ENCODE data around the gene ATAT1. TPM values are rescaled to one million over a fixed set of nuclear protein-coding genes. Genes with fewer than 3 reads are reported as not detected.

The ATAT1 gene
- total RNA-seq, 1 experiment from 2014 or later = 6.1 TPM

DNA sequence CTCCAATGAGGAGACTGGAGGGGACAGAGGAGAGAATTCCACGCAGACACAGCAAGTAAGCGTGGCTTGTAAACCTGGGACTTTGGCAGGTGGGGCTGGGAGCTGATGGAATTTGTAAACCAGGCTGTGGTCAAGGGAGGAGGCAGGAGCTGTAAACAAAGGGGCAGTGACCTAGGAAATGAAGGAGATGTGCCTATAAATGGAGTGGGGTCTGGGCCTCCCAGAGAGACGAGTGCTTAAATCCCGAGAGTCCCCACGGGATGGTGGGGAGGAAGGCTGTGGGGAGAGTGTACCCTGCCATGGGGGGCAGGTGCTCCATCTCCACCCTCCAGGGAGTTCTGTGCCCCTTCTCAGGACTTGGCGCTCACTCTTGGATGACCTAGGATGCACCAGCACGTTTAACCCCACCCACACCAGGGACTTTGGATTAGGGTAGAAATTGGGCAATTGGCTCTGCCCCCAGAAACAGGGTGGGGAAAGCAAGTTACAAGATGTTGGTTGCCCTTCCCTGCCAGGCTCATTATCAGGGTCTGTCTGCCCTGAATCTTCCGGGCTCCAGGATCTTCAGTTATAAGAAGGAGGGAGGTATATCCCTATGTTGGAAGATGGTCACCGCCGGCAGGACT lies 50.1 kb downstream of the ATAT1 start:
- ATAC-seq (no peak), DNase-seq (no peak)
- H3K9me2 ChIP-seq (replicated peaks; ENCODE audit: low read length) = no peaks in the 10 kb centered on the region
- H3K9me3 ChIP-seq (ENCODE audit: low read length) = no peaks in the 10 kb centered on the region
- H3K9ac ChIP-seq (ENCODE audit: low read length) = no peak overlapping the region
- no peaks in the 10 kb centered on the region for H3F3A ChIP-seq (ENCODE audit: low read length, unreplicated experiment)
- ChIA-PET CTCF (no interaction called here), POLR2A (ENCODE audit: unreplicated experiment) (interaction anchor here (0.6 kb wide), 1 partner anchor 8 kb away, joined by 3 read pairs; no protein-coding TSS in a partner anchor)
- no peaks in the 10 kb centered on the region for H3K27me3 ChIP-seq (ENCODE audit: low read length)
- intact Hi-C loops (cut with micrococcal nuclease) = no loop called here
- H3K4me3 ChIP-seq (ENCODE audit: low read length) = no peak overlapping the region
- no TSS peak for BruUV-seq (replicated peaks)
- H3K79me2 ChIP-seq (ENCODE audit: low read length) = peaks cover 43% of the 10 kb centered on the region
- no peak for TF ChIP-seq EZH2phosphoT487 (IDR thresholded peaks at IDR 0.05; ENCODE audit: borderline replicate concordance, low read length)
- TF ChIP-seq EZH2 (IDR thresholded peaks at IDR 0.05; ENCODE audit: low read length, unreplicated experiment) = no peak
- TF ChIP-seq, protein P1, sequence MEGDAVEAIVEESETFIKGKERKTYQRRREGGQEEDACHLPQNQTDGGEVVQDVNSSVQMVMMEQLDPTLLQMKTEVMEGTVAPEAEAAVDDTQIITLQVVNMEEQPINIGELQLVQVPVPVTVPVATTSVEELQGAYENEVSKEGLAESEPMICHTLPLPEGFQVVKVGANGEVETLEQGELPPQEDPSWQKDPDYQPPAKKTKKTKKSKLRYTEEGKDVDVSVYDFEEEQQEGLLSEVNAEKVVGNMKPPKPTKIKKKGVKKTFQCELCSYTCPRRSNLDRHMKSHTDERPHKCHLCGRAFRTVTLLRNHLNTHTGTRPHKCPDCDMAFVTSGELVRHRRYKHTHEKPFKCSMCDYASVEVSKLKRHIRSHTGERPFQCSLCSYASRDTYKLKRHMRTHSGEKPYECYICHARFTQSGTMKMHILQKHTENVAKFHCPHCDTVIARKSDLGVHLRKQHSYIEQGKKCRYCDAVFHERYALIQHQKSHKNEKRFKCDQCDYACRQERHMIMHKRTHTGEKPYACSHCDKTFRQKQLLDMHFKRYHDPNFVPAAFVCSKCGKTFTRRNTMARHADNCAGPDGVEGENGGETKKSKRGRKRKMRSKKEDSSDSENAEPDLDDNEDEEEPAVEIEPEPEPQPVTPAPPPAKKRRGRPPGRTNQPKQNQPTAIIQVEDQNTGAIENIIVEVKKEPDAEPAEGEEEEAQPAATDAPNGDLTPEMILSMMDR (conservative IDR thresholded peaks at IDR 0.05; ENCODE audit: low read depth, low read length) = no peak
- no peaks in the 10 kb centered on the region for H4K20me1 ChIP-seq (ENCODE audit: low read length)
- peaks cover 24% of the 10 kb centered on the region for H3K4me1 ChIP-seq (ENCODE audit: insufficient read depth, low read length)
- H3K4me2 ChIP-seq (ENCODE audit: low read length) = no peak overlapping the region
- H3K27ac ChIP-seq (ENCODE audit: low read length) = no peak overlapping the region
- H3K36me3 ChIP-seq (ENCODE audit: low read depth, low read length) = peaks cover 23% of the 10 kb centered on the region
- H2AFZ ChIP-seq (ENCODE audit: low read length) = no peak overlapping the region

DNA sequence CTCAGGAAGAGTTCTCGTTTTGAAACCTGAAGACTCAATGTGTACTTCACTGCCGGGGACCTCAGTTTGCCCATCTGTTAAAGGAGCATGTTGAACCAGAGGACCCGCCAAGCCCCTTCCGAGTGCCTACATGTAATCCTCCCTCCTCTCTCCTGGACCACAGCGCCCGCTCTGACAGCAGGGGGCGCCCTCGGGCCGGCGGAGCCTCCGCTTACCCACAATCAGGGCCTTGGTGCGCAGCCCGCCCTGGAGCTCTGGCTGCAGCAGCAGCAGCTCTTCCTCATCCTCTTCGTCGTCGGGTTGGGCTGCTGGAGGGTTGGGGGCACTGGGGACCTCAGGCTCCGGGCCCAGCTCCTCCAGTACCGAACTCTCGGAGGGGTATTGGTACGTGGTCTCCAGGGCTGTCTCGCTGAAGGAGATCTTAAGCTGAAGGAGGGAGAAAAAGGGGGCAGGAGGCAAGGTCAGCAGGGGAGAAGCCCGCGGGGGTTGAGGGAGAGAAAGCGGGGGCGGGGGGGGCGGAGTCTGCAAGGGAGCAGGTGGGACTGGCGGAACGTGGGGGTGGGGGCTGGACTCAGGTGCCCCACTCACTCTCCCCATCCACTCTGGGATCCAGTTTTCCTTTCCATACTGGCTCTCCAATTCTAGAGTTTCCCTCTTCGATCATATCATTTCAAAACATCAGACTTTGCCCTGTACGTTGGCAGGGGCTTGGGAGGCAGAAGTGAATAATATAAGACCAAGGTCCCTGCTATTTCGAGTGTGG lies 52.5 kb downstream of the ATAT1 start:
- CTCF ChIA-PET = interaction anchor here (0.5 to 1.2 kb wide), 4 partner anchors 8 to 400 kb away, joined by 3 to 8 read pairs (median 6); no protein-coding TSS in a partner anchor
- Histone ChIP-seq H3K36me3 (ENCODE audit: low read depth, low read length) (peaks cover 23% of the 10 kb centered on the region), H3K9ac (ENCODE audit: low read length) (no peak overlapping the region), H4K20me1 (ENCODE audit: low read length) (no peaks in the 10 kb centered on the region), H3K9me3 (ENCODE audit: low read length) (no peaks in the 10 kb centered on the region), H3K79me2 (ENCODE audit: low read length) (peaks cover 56% of the 10 kb centered on the region), H3K4me2 (ENCODE audit: low read length) (peak overlapping the region; percentile 87), H3K27me3 (ENCODE audit: low read length) (no peaks in the 10 kb centered on the region), H3K27ac (ENCODE audit: low read length) (no peak overlapping the region), H2AFZ (ENCODE audit: low read length) (no peak overlapping the region), H3K9me2 (replicated peaks; ENCODE audit: low read length) (no peaks in the 10 kb centered on the region), H3K4me1 (ENCODE audit: insufficient read depth, low read length) (peaks cover 43% of the 10 kb centered on the region), H3K4me3 (ENCODE audit: low read length) (peak overlapping the region; percentile 26; the same call in 1 of the 2 replicates), H3F3A (ENCODE audit: low read length, unreplicated experiment) (no peaks in the 10 kb centered on the region)
- TF ChIP-seq, protein P1 (conservative IDR thresholded peaks at IDR 0.05; ENCODE audit: low read depth, low read length) = peak; percentile 97
- no peak for TF ChIP-seq EZH2 (IDR thresholded peaks at IDR 0.05; ENCODE audit: low read length, unreplicated experiment)
- no TSS peak for BruUV-seq (replicated peaks)
- intact Hi-C loops (cut with micrococcal nuclease) = no loop called here
- ATAC-seq (peak; percentile 16), DNase-seq (peak; percentile 76)
- POLR2A ChIA-PET (ENCODE audit: unreplicated experiment) = no interaction called here
